Renal pelvis (tissue), 4 donors: ENCODE results near the gene MYLK3. TPM values are rescaled to one million over a fixed set of nuclear protein-coding genes. Genes with fewer than 3 reads are reported as not detected.
A peak's percentile ranks its signal among the peaks of the same experiment; 100 is the strongest.
"Not testable (repeated sequence)": the region's sequence is repeated elsewhere in the genome, so short reads cannot be mapped to it uniquely, and the experiment has no call there.

Experiments
- DNase-seq: peaks from one replicate; pipeline ENCODE4 v3.0.0-alpha.2; 2013
- polyA plus RNA-seq, 3 donors: library from polyadenylated mRNA; unstranded; fragments of 120-200 nt; gene quantifications; one replicate each; pipeline ENCODE4 v1.2.1, GENCODE V29; 2013; ENCODE audit not compliant: insufficient read length in 3 of 3

MYLK3 gene
- polyA plus RNA-seq, 3 donors: 0.67 to 1.8 (median 1.0) TPM

DNA sequence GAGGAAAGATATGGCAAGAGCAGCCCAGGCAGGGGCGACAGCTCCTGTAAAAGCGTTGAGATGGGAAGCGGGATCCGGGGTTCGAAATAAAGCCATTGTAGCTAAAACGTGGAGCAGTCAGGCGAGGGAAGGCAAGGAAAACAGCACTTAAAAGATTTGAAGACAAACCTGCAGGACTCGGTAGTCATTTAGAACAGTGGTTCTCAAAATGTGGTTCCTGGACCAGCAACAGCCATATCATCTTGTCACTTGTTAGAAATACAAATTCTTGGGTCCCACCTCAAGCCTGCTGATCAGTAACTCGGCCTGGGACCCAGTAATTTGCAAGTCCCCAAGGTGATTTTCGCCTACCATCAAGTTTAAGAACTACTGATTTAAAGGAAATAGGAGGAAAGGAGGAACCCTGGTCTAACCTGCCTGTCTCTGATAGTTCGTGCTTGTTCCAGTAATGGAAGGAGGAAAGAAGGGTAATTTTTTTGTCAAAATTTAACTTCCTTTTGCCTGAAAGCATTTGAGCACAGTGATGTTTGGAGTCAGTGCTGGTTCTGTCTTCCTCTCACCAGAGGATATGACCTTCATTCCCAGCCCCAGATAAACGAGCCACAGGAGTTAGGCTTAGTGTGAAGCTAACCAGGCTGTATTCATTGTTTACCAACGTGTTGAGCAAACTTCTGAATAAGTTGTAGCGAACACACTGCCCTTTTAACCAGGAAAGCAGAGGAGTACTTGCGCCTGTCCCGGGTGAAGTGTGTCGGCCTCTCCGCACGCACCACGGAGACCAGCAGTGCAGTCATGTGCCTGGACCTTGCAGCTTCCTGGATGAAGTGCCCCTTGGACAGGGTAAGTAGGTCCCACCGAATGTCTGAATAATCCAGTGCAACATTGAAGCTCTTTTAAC is 57.6 kb downstream of the MYLK3 start:
- no peak for DNase-seq

- peak; percentile 96 for DNase-seq
Measured at GRCh38 chr16:46689365-46690280, 58.5 kb downstream of the MYLK3 start, which contains the start of gene ORC6. Gene ORC6, plus strand, starts transcription at chr16:46689659. Its CDS starts 47 bp downstream, at chr16:46689706.

- peak; percentile 99 for DNase-seq
Measured at GRCh38 chr16:46688654-46689364, 59.3 kb downstream of the MYLK3 start, which contains the start of gene VPS35. Gene VPS35, minus strand, starts transcription at chr16:46689178. Its CDS starts 45 bp downstream, at chr16:46689133.

DNA sequence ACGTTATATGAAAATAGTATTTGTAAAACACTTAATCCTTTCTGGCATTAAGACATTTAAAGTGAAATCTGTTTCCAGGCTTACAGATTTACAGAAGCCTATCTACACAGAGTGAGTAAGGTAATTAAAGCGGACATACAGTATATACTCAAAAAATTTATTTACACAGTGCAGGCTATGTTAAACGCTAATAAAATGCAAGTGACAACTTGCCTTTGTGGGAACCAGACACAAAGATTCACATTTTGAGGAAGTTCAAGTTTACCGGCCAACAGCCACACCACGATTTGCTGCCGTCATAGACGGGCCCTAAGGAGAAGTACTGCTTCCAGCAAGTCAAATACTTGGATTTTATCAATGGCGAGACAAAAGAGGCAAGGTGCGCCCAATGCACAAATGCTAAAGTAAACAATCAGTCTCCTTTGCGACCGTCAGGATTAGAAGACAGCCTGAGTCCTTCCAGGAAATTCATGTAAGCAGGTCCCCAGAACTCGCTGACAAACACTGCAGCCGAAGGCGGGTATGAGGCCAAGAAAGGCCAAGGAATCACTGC is 60.0 kb downstream of the MYLK3 start:
- peak; percentile 23 for DNase-seq

- DNase-seq: no peak
Measured at GRCh38 chr16:46687486-46687885, 60.7 kb downstream of the MYLK3 start.

GRCh38 chr16:46686815-46687473 is 61.2 kb downstream of the MYLK3 start:
- no peak for DNase-seq

DNA sequence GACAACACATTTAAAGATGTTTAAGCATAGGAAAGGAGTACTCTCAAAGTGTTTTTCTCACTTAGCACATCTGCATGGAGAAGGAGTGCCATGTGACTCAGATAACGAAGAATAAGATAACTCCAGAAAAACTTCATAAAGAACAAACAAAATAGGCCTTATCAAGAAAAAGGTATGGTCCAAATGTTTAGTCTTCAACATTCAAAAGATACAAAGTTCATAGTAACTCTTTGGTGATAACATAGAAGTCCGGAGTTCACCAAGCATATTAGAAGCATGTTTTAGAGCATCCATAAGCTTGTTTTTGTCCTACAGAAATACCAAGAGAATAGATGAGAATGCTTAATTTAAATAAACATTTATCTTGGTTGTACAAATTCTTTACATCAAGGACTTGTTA is 66.3 kb downstream of the MYLK3 start:
- DNase-seq: not testable (repeated sequence)

DNA sequence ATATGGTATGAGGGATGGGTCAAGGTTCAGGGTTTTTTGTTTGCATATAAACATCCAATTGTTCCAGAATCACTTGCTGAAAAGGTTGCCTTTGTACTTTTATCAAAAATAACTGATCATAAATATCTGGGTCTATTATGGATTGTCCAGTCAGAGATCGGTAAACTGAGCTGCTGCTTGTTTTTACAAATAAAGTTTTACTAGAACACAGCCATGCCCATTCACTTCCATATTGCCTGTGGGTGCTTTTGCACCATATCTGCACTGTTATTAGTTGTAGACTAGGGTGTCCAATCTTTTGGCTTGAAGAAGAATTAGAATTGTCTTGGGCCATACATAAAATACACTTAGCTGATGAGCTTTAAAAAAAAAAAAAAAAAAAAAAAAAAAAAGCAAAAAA is 70.2 kb downstream of the MYLK3 start:
- DNase-seq: not testable (repeated sequence)

DNA sequence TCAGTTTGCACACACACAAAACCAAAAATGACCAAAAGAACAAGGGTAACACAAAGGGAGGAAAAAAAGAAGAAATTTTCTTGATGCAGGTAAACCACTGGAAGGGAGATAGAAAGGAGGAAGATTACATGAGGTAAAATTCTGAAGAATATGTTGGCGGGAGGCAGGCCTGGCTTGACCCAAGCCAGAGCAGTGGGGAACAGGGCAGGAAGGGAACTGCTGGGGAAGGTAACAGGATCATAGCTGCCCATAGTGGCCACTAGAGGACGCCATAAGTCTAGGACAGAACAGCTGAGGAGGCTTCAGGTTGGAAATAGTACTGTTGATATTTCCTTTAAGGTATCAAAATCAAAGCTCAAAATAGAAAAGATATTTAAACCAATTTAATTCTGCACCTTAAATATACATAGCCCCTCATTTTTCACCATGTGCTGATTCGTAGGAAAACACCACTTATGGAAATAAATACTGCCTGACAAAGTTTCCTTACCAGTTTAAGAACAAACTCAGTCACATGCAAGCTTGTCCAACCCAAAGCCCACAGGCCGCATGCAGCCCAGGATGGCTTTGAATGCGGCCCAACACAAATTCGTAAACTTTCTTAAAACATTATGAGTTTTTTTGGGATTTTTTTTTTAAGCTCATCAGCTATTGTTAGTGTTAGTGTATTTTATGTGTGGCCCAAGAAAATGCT is 74.7 kb downstream of the MYLK3 start:
- no peak for DNase-seq

DNA sequence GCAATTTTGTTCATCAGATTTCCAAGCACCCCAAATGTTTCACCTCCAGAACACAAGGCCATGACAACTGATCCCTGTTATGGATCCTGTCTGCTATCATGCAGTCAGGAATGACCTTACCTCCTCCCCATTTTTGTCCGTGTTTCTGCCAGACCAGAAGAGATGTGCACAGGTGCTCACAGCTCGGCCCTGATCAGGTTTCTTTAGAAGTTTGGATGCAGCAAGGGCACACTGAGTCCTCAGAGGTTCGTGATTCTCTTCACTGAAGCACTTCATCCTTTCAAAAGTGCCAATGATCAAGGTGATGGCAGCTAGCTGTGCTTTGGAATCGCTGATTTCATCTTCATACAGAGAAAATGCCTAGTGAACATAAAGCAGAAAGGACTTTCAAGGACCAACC is 86.0 kb downstream of the MYLK3 start:
- DNase-seq: no peak

GRCh38 chr16:46658925-46659324 is 89.2 kb downstream of the MYLK3 start:
- no peak for DNase-seq

Other genes with a start within 250 kb of the MYLK3 start
- 10 to 100 TPM in 1 of 3 donors, 1 to 10 TPM in 2; 8.7 to 10.0 (median 9.6) TPM for gene SHCBP1, start 127.0 kb downstream of the MYLK3 start, polyA plus RNA-seq
- 100 to 1,000 TPM; 144 to 178 (median 148) TPM for gene VPS35, start 59.2 kb downstream of the MYLK3 start, polyA plus RNA-seq
- 10 to 100 TPM; 15.0 to 35.9 (median 33.1) TPM for gene ORC6, start 58.7 kb downstream of the MYLK3 start, polyA plus RNA-seq
- gene C16orf87, start 82.8 kb upstream of the MYLK3 start, polyA plus RNA-seq: 10 to 100 TPM; 26.3 to 29.1 (median 26.5) TPM
- 10 to 100 TPM; 31.2 to 36.7 (median 33.3) TPM for gene GPT2, start 136.0 kb upstream of the MYLK3 start, polyA plus RNA-seq
- gene DNAJA2, start 225.3 kb upstream of the MYLK3 start, polyA plus RNA-seq: 10 to 100 TPM; 75.1 to 88.0 (median 84.2) TPM